Uterus (tissue), 4 donors: ENCODE data around the gene PRSS22. TPM values are rescaled to one million over a fixed set of nuclear protein-coding genes. Genes with fewer than 3 reads are reported as not detected.

Source experiments
- DNase-seq, 2 donors: peaks; one replicate each; pipeline ENCODE4 v3.0.0-alpha.2; 2019 to 2020
- H3K27ac ChIP-seq, 2 donors: fragments of 200-600 bp; sonication (generic); 1 replicate in 1 of 2; 2 replicates in 1 of 2; pipeline ENCODE4 v1.5.1; 2016 to 2018
- H3K27me3 ChIP-seq, 2 donors: fragments of 200-600 bp; sonication (generic); one replicate each; pipeline ENCODE4 v1.5.1; 2018 to 2019; ENCODE audit warnings: control low read depth in 1 of 2
- H3K36me3 ChIP-seq, 2 donors: fragments of 200-600 bp; sonication (generic); one replicate each; pipeline ENCODE4 v1.5.1; 2019; ENCODE audit warnings: control low read depth in 1 of 2
- H3K4me1 ChIP-seq, 2 donors: fragments of 200-600 bp; sonication (generic); one replicate each; pipeline ENCODE4 v1.5.1; 2018 to 2019; ENCODE audit warnings: control low read depth in 1 of 2
- H3K4me3 ChIP-seq, 2 donors: fragments of 200-600 bp; sonication (generic); 1 replicate in 1 of 2; 2 replicates in 1 of 2; pipeline ENCODE4 v1.5.1; 2018 to 2019; ENCODE audit warnings: mild to moderate bottlenecking in 1 of 2
- H3K9me3 ChIP-seq, 2 donors: fragments of 200-600 bp; sonication (generic); one replicate each; pipeline ENCODE4 v1.5.1; 2019; ENCODE audit warnings: control low read depth in 1 of 2
- CTCF ChIP-seq, 4 experiments: fragments of 200-600 bp in 2 of 4; fragments of 450-650 bp in 2 of 4; sonication (generic) in 2 of 4; IDR thresholded peaks; one replicate each; pipeline ENCODE4 v1.5.1; 2016 to 2019; ENCODE audit warnings: antibody characterized with exemption in 4 of 4, mild to moderate bottlenecking in 2 of 4, moderate library complexity in 1 of 4
- POLR2A ChIP-seq, 2 donors: fragments of 450-650 bp; IDR thresholded peaks; one replicate each; pipeline ENCODE4 v1.6.1; 2016; ENCODE audit warnings: antibody characterized with exemption in 2 of 2, mild to moderate bottlenecking in 1 of 2, moderate library complexity in 1 of 2
- intact Hi-C: fragments of 100-400 bp; cut with DNase I; formaldehyde crosslinking; loops from one replicate; pipeline ENCODE4 v1.15.1; 2023; ENCODE audit warnings: low total_unique reads
- total RNA-seq, 4 donors: library from RNA; depleted of rRNA in 3 of 4; stranded (reverse); fragments of >200 nt in 3 of 4; gene quantifications; one replicate each; pipeline versions ENCODE4 v1.1.0 to v1.2.4, GENCODE V29; 2014 to 2023
- donor health status: DM: yes; HTN: yes; CAD: no.

PRSS22 gene
- total RNA-seq, 4 donors from 2014 or later: 0.46 to 2.4 TPM; not detected in 2

- intact Hi-C loops: no loop called here
- H3K4me1 ChIP-seq: no peaks in the 10 kb centered on the region
- TF ChIP-seq CTCF (IDR thresholded peaks at IDR 0.05) (peak; percentile 92 to 99 (median 93)), POLR2A (IDR thresholded peaks at IDR 0.05) (peak; percentile 18 to 58)
Measured at GRCh38 chr16:2867987-2868789, 10.2 kb upstream of the PRSS22 start.

GRCh38 chr16:2867661-2867986 is 9.7 kb upstream of the PRSS22 start:
- peak overlapping the region; percentile 57 to 67 for H3K4me3 ChIP-seq

More at GRCh38 chr16:2867987-2868789, 10.2 kb upstream of the PRSS22 start:
- peak overlapping the region; percentile 85 to 90 for H3K27ac ChIP-seq
- peak overlapping the region; percentile 57 to 67 for H3K4me3 ChIP-seq
- no peaks in the 10 kb centered on the region for H3K27me3 ChIP-seq
- no peaks in the 10 kb centered on the region for H3K36me3 ChIP-seq
- DNase-seq: peak; percentile 92
- no peaks in the 10 kb centered on the region for H3K9me3 ChIP-seq

GRCh38 chr16:2866431-2866830 is 8.5 kb upstream of the PRSS22 start:
- H3K36me3 ChIP-seq: no peaks in the 10 kb centered on the region
- H3K9me3 ChIP-seq: no peaks in the 10 kb centered on the region
- intact Hi-C loops: no loop called here
- H3K27me3 ChIP-seq: no peaks in the 10 kb centered on the region
- no peak overlapping the region for H3K4me3 ChIP-seq
- no peak overlapping the region for H3K27ac ChIP-seq
- TF ChIP-seq POLR2A (IDR thresholded peaks at IDR 0.05) (no peak), CTCF (IDR thresholded peaks at IDR 0.05) (no peak)
- no peak for DNase-seq
- H3K4me1 ChIP-seq: no peaks in the 10 kb centered on the region

More at GRCh38 chr16:2867661-2867986, 9.7 kb upstream of the PRSS22 start:
- Histone ChIP-seq H3K27ac (peak overlapping the region; percentile 85 to 90), H3K27me3 (no peaks in the 10 kb centered on the region), H3K4me1 (no peaks in the 10 kb centered on the region), H3K9me3 (no peaks in the 10 kb centered on the region), H3K36me3 (no peaks in the 10 kb centered on the region)
- no peak for DNase-seq
- intact Hi-C loops: no loop called here
- no peak for TF ChIP-seq POLR2A (IDR thresholded peaks at IDR 0.05)
- no peak for TF ChIP-seq CTCF (IDR thresholded peaks at IDR 0.05)

- H3K4me3 ChIP-seq: no peak overlapping the region
- no peaks in the 10 kb centered on the region for H3K36me3 ChIP-seq
- H3K27ac ChIP-seq: no peak overlapping the region
- intact Hi-C loops: no loop called here
- H3K27me3 ChIP-seq: no peaks in the 10 kb centered on the region
- no peak for TF ChIP-seq CTCF (IDR thresholded peaks at IDR 0.05)
- TF ChIP-seq POLR2A (IDR thresholded peaks at IDR 0.05): no peak
- no peak for DNase-seq
- H3K4me1 ChIP-seq: no peaks in the 10 kb centered on the region
- H3K9me3 ChIP-seq: no peaks in the 10 kb centered on the region
Measured at GRCh38 chr16:2865651-2866050, 7.7 kb upstream of the PRSS22 start.

GRCh38 chr16:2860826-2861567 is 3.0 kb upstream of the PRSS22 start:
- no peaks in the 10 kb centered on the region for H3K4me1 ChIP-seq
- intact Hi-C loops: no loop called here
- H3K36me3 ChIP-seq: no peaks in the 10 kb centered on the region
- H3K9me3 ChIP-seq: no peaks in the 10 kb centered on the region
- no peak overlapping the region for H3K4me3 ChIP-seq
- DNase-seq: no peak
- TF ChIP-seq POLR2A (IDR thresholded peaks at IDR 0.05) (no peak), CTCF (IDR thresholded peaks at IDR 0.05) (no peak)
- no peak overlapping the region for H3K27ac ChIP-seq
- peaks cover 0 to 13% of the 10 kb centered on the region in 2 donors for H3K27me3 ChIP-seq
